ENCODE data around the gene ZNF432. TPM values are rescaled to one million over a fixed set of nuclear protein-coding genes. Genes with fewer than 3 reads are reported as not detected.

Gene ZNF432
- total and polyA plus RNA-seq, 2 of the 13 experiments (the other 11 are each of a cell fraction or from before 2014, with no cell fraction given): 4.1 to 8.7 TPM

DNA sequence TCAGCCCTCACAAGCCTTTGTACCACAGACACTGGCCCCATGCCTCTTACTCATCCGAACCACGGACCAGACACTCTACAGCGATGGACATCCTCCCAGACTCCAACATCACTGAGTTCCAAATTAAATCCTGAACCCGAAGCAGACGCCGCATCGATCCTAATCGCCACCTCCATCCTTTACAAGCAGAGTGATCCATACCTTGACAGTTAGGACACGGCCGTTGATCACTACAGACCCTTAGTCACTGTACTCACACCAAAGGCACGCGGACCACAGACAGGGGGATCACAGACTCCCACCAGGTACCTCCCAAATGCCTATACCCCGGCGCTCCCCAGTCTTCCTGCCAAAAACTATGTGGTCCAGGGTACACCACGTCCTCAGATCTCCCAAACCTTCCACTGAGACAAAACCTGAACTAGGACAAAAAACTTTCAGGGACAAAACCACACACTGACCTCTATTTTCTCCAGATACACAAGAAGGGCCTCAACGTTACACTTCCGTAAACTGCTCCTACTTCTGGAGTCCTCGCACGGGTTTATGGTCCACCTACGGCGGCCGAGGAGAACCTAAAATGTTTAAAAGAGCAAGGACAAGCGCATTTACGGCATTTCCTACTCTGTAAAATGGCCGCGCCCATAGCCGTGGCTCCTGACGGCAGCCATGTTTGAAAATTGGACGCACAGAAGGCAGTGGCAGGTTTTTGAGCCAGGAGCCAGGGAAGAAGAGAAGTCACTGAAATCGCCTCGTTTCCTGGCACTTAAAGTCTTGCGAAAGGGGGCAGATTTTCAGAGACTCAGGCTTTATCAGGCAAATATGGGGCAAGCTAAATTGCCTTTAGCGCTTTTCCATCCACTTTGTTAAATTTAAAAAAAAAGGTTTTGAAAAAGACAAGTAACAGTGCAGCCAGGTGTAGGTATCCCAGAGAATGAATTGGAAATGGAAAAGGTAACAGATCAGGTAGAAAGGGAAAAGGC is 62.0 kb downstream of the ZNF432 start, which contains the start of gene ZNF350 (continued):
- TF ChIP-seq, protein P1, sequence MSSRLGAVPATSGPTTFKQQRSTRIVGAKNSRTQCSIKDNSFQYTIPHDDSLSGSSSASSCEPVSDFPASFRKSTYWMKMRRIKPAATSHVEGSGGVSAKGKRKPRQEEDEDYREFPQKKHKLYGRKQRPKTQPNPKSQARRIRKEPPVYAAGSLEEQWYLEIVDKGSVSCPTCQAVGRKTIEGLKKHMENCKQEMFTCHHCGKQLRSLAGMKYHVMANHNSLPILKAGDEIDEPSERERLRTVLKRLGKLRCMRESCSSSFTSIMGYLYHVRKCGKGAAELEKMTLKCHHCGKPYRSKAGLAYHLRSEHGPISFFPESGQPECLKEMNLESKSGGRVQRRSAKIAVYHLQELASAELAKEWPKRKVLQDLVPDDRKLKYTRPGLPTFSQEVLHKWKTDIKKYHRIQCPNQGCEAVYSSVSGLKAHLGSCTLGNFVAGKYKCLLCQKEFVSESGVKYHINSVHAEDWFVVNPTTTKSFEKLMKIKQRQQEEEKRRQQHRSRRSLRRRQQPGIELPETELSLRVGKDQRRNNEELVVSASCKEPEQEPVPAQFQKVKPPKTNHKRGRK (CRISPR knock-in tag; IDR thresholded peaks at IDR 0.05): no peak
- TF ChIP-seq GZF1 (CRISPR knock-in tag; IDR thresholded peaks at IDR 0.05) (no peak), KDM3A (CRISPR knock-in tag; IDR thresholded peaks at IDR 0.05; ENCODE audit: low read depth) (peak; percentile 76; the same call in 1 of the 2 replicates), ZNF546 (CRISPR knock-in tag; conservative IDR thresholded peaks at IDR 0.05) (no peak), ZNF629 (CRISPR knock-in tag; conservative IDR thresholded peaks at IDR 0.05) (no peak), GATA4 (IDR thresholded peaks at IDR 0.05; ENCODE audit: borderline replicate concordance, low read depth) (peak; percentile 61; the same call in 1 of the 2 replicates), SETDB1 (CRISPR knock-in tag; IDR thresholded peaks at IDR 0.05; ENCODE audit: borderline replicate concordance) (no peak), FOXA3 (CRISPR knock-in tag; IDR thresholded peaks at IDR 0.05) (peak; percentile 66), SOX5 (CRISPR knock-in tag; IDR thresholded peaks at IDR 0.05; ENCODE audit: borderline replicate concordance) (peak; percentile 51; the same call in 1 of the 2 replicates), FIP1L1 (IDR thresholded peaks at IDR 0.05; ENCODE audit: borderline replicate concordance, insufficient read depth, low read depth, low read length) (no peak), ZNF224 (CRISPR knock-in tag; IDR thresholded peaks at IDR 0.05) (no peak; the same call in 1 of the 2 replicates), MAFG (CRISPR knock-in tag; IDR thresholded peaks at IDR 0.05) (no peak), SMARCE1 (IDR thresholded peaks at IDR 0.05; ENCODE audit: borderline replicate concordance) (no peak), ZZZ3 (CRISPR knock-in tag; IDR thresholded peaks at IDR 0.05; ENCODE audit: borderline replicate concordance) (no peak; the same call in 1 of the 2 replicates)
- TF ChIP-seq, protein P2, sequence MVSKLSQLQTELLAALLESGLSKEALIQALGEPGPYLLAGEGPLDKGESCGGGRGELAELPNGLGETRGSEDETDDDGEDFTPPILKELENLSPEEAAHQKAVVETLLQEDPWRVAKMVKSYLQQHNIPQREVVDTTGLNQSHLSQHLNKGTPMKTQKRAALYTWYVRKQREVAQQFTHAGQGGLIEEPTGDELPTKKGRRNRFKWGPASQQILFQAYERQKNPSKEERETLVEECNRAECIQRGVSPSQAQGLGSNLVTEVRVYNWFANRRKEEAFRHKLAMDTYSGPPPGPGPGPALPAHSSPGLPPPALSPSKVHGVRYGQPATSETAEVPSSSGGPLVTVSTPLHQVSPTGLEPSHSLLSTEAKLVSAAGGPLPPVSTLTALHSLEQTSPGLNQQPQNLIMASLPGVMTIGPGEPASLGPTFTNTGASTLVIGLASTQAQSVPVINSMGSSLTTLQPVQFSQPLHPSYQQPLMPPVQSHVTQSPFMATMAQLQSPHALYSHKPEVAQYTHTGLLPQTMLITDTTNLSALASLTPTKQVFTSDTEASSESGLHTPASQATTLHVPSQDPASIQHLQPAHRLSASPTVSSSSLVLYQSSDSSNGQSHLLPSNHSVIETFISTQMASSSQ (IDR thresholded peaks at IDR 0.05; ENCODE audit: low read depth): no peak; the same call in 1 of the 2 replicates
- TF ChIP-seq, protein P2 (CRISPR knock-in tag; IDR thresholded peaks at IDR 0.05; ENCODE audit: borderline replicate concordance): no peak; the same call in 1 of the 2 replicates
- TF ChIP-seq, protein P3, sequence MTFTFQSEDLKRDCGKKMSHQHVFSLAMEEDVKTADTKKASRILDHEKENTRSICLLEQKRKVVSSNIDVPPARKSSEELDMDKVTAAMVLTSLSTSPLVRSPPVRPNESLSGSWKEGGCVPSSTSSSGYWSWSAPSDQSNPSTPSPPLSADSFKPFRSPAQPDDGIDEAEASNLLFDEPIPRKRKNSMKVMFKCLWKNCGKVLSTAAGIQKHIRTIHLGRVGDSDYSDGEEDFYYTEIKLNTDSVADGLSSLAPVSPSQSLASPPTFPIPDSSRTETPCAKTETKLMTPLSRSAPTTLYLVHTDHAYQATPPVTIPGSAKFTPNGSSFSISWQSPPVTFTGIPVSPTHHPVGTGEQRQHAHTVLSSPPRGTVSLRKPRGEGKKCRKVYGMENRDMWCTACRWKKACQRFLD (CRISPR knock-in tag; IDR thresholded peaks at IDR 0.05; ENCODE audit: borderline replicate concordance): no peak
